GM21515 (cell line): Measurements from ENCODE around the gene SFT2D3.

ENCODE experiments used
- ATAC-seq: cut with Tn5 transposase; IDR thresholded peaks from one replicate; pipeline ENCODE4 v1.9.1; 2021; ENCODE audit not compliant: unreplicated experiment

The SFT2D3 gene

GRCh38 chr2:127664065-127664894 lies 37.0 kb upstream of the SFT2D3 start:
- ATAC-seq: no peak

- no peak for ATAC-seq
Measured at GRCh38 chr2:127664895-127665225, 36.4 kb upstream of the SFT2D3 start.

GRCh38 chr2:127665267-127665893 lies 35.9 kb upstream of the SFT2D3 start:
- no peak for ATAC-seq

GRCh38 chr2:127669056-127669455 lies 32.2 kb upstream of the SFT2D3 start:
- ATAC-seq: no peak

- ATAC-seq: no peak
Measured at GRCh38 chr2:127670055-127670956, 31.0 kb upstream of the SFT2D3 start.

- ATAC-seq: no peak
Measured at GRCh38 chr2:127670957-127671290, 30.4 kb upstream of the SFT2D3 start.

- no peak for ATAC-seq
Measured at GRCh38 chr2:127671557-127672302, 29.6 kb upstream of the SFT2D3 start.

- no peak for ATAC-seq
Measured at GRCh38 chr2:127672341-127673224, 28.7 kb upstream of the SFT2D3 start.

GRCh38 chr2:127673291-127674069 lies 27.8 kb upstream of the SFT2D3 start:
- ATAC-seq: no peak

- no peak for ATAC-seq
Measured at GRCh38 chr2:127674241-127675209, 26.8 kb upstream of the SFT2D3 start.

- no peak for ATAC-seq
Measured at GRCh38 chr2:127675331-127676261, 25.7 kb upstream of the SFT2D3 start, which contains the start of gene LIMS2. TSS of gene LIMS2 (minus strand) at chr2:127675530. CDS start at chr2:127675024, 506 bp downstream.

- ATAC-seq: no peak
Measured at GRCh38 chr2:127676906-127677305, 24.4 kb upstream of the SFT2D3 start.

- ATAC-seq: no peak
Measured at GRCh38 chr2:127678531-127678930, 22.8 kb upstream of the SFT2D3 start.

- ATAC-seq: no peak
Measured at GRCh38 chr2:127678991-127679390, 22.3 kb upstream of the SFT2D3 start.

GRCh38 chr2:127679680-127680361 lies 21.5 kb upstream of the SFT2D3 start:
- ATAC-seq: no peak

- ATAC-seq: no peak
Measured at GRCh38 chr2:127680706-127681287, 20.5 kb upstream of the SFT2D3 start.
